GM23338 (cell line): ENCODE data around the gene CPLANE1. TPM values are rescaled to one million over a fixed set of nuclear protein-coding genes. Genes with fewer than 3 reads are reported as not detected.

Experiments used
- ATAC-seq: fragments of 200-7000 bp; cut with Tn5 transposase; 3 replicates; pipeline ENCODE4 v1.9.1; 2020
- DNase-seq: peaks from one replicate; pipeline ENCODE4 v3.0.0-alpha.2; 2015; ENCODE audit warnings: low spot score
- H2AFZ ChIP-seq: fragments of 200-600 bp; sonication (generic); 2 replicates; pipeline ENCODE4 v1.8.0; 2016; ENCODE audit warnings: antibody characterized with exemption, mild to moderate bottlenecking, moderate library complexity
- H3F3A ChIP-seq: fragments of 200-600 bp; sonication (generic); replicated peaks from 2 replicates; pipeline ENCODE4 v1.8.0; 2017; ENCODE audit warnings: antibody characterized with exemption, mixed run types, low read depth
- H3K27ac ChIP-seq: fragments of 200-600 bp; sonication (generic); 2 replicates; pipeline ENCODE4 v1.6.1; 2016; ENCODE audit warnings: low read depth
- H3K27me3 ChIP-seq: fragments of 200-600 bp; sonication (generic); 2 replicates; pipeline ENCODE4 v1.8.0; 2016; ENCODE audit warnings: mild to moderate bottlenecking, mixed run types, moderate library complexity; ENCODE audit not compliant: insufficient read depth
- H3K36me3 ChIP-seq: fragments of 200-600 bp; sonication (generic); 2 replicates; pipeline ENCODE4 v1.8.0; 2016; ENCODE audit warnings: mild to moderate bottlenecking; ENCODE audit not compliant: insufficient read depth
- H3K4me1 ChIP-seq: fragments of 200-600 bp; sonication (generic); 2 replicates; pipeline ENCODE4 v1.8.0; 2016; ENCODE audit warnings: mild to moderate bottlenecking, moderate library complexity; ENCODE audit not compliant: insufficient read depth
- H3K4me2 ChIP-seq: fragments of 200-600 bp; sonication (generic); 2 replicates; pipeline ENCODE4 v1.7.1; 2017; ENCODE audit warnings: mixed run types
- H3K4me3 ChIP-seq: fragments of 200-600 bp; sonication (generic); 2 replicates; pipeline ENCODE4 v1.6.1; 2016; ENCODE audit warnings: mixed run types
- H3K79me2 ChIP-seq: fragments of 200-600 bp; sonication (generic); replicated peaks from 2 replicates; pipeline ENCODE4 v1.8.0; 2017; ENCODE audit warnings: mild to moderate bottlenecking; ENCODE audit not compliant: insufficient read depth
- H3K9me2 ChIP-seq: fragments of 200-600 bp; sonication (generic); 2 replicates; pipeline ENCODE4 v1.8.0; 2017; ENCODE audit not compliant: insufficient read depth
- H4K20me1 ChIP-seq: fragments of 200-600 bp; sonication (generic); replicated peaks from 2 replicates; pipeline ENCODE4 v1.8.0; 2017; ENCODE audit warnings: mild to moderate bottlenecking; ENCODE audit not compliant: insufficient read depth
- H3K27ac Mint-ChIP-seq: 2 replicates; pipeline ENCODE4 v1.8.0; 2020; ENCODE audit warnings: inconsistent platforms, mild to moderate bottlenecking, moderate library complexity, mixed read lengths
- H3K27me3 Mint-ChIP-seq: 3 replicates; pipeline ENCODE4 v1.8.0; 2022; ENCODE audit warnings: low read depth, mild to moderate bottlenecking, moderate library complexity, mixed read lengths, inconsistent platforms; ENCODE audit not compliant: insufficient read depth, poor library complexity
- H3K36me3 Mint-ChIP-seq: 3 replicates; pipeline ENCODE4 v1.8.0; 2021; ENCODE audit warnings: low read depth, mild to moderate bottlenecking, inconsistent platforms, moderate library complexity, mixed read lengths
- H3K4me1 Mint-ChIP-seq: 3 replicates; pipeline ENCODE4 v1.8.0; 2020; ENCODE audit warnings: mild to moderate bottlenecking, inconsistent platforms, mixed read lengths
- H3K4me3 Mint-ChIP-seq: 3 replicates; pipeline ENCODE4 v1.8.0; 2021; ENCODE audit warnings: moderate library complexity, mild to moderate bottlenecking, inconsistent platforms, mixed read lengths
- H3K9me3 Mint-ChIP-seq: 3 replicates; pipeline ENCODE4 v1.8.0; 2020; ENCODE audit warnings: moderate library complexity, mild to moderate bottlenecking, inconsistent platforms, mixed read lengths
- CREB1 ChIP-seq: fragments of 250-450 bp; sonication (Bioruptor Pico); IDR thresholded peaks from 2 replicates; pipeline ENCODE4 v1.5.0; 2020; ENCODE audit warnings: low read depth, mild to moderate bottlenecking, moderate library complexity
- CTCF ChIP-seq, 2 experiments: fragments of 200-600 bp in 1 of 2; sonication (generic) in 1 of 2; conservative IDR thresholded peaks; 2 replicates each; pipeline versions ENCODE4 v1.5.1 to v1.6.1; 2016 to 2017; ENCODE audit warnings: antibody characterized with exemption in 2 of 2, low read depth in 2 of 2, mild to moderate bottlenecking in 2 of 2, moderate library complexity in 1 of 2
- EZH2 ChIP-seq: fragments of 200-600 bp; sonication (generic); IDR thresholded peaks from one replicate; pipeline ENCODE4 v1.8.0; 2017; ENCODE audit warnings: antibody characterized with exemption, mild to moderate bottlenecking, low read depth; ENCODE audit not compliant: unreplicated experiment
- EZH2phosphoT487 ChIP-seq: fragments of 200-600 bp; sonication (generic); IDR thresholded peaks from one replicate; pipeline ENCODE4 v1.8.1; 2018; ENCODE audit warnings: antibody characterized with exemption; ENCODE audit not compliant: unreplicated experiment
- JUNB ChIP-seq: IDR thresholded peaks from one replicate; pipeline ENCODE4 v1.6.1; 2016; ENCODE audit warnings: antibody characterized with exemption; ENCODE audit not compliant: unreplicated experiment
- NANOG ChIP-seq: IDR thresholded peaks from 2 replicates; pipeline ENCODE4 v1.6.1; 2016; ENCODE audit warnings: antibody characterized with exemption, borderline replicate concordance
- POLR2AphosphoS5 ChIP-seq: IDR thresholded peaks from 2 replicates; pipeline ENCODE4 v1.6.1; 2016; ENCODE audit warnings: antibody characterized with exemption, low read depth
- STAT1 ChIP-seq: IDR thresholded peaks from one replicate; pipeline ENCODE4 v1.6.1; 2016; ENCODE audit warnings: antibody characterized with exemption; ENCODE audit not compliant: unreplicated experiment
- ZNF114 ChIP-seq: fragments of 250-450 bp; sonication (Bioruptor Pico); IDR thresholded peaks from 2 replicates; pipeline ENCODE4 v1.5.0; 2020; ENCODE audit warnings: mild to moderate bottlenecking, moderate library complexity
- ZNF331 ChIP-seq: fragments of 250-450 bp; sonication (Bioruptor Pico); IDR thresholded peaks from 2 replicates; pipeline ENCODE4 v1.5.0; 2020; ENCODE audit warnings: low read depth, mild to moderate bottlenecking, moderate library complexity
- polyA plus RNA-seq: library from polyadenylated mRNA; unstranded; fragments of >200 nt; fragmentation: Nextera tagmentation; extraction: Ambion mirVana; gene quantifications from 2 replicates; pipeline ENCODE4 v1.2.1, GENCODE V29; 2016
- total RNA-seq: library from RNA; depleted of rRNA; stranded (reverse); fragments of >200 nt; shearing (Covaris generic); gene quantifications from 2 replicates; pipeline ENCODE4 v1.2.3, GENCODE V29; 2014
- TF ChIP-seq, protein P1 (sequence below): fragments of 250-450 bp; sonication (Bioruptor Pico); IDR thresholded peaks from 2 replicates; pipeline ENCODE4 v1.5.0; 2020; ENCODE audit warnings: mild to moderate bottlenecking, moderate library complexity
- TF ChIP-seq, protein P2 (sequence below): IDR thresholded peaks from 2 replicates; pipeline ENCODE4 v1.6.1; 2016; ENCODE audit warnings: antibody characterized with exemption
- TF ChIP-seq, protein P3 (sequence below): IDR thresholded peaks from one replicate; pipeline ENCODE4 v1.6.1; 2018; ENCODE audit warnings: antibody characterized with exemption; ENCODE audit not compliant: unreplicated experiment

Gene CPLANE1
- total and polyA plus RNA-seq, 2 experiments from 2014 or later: 5.1 to 8.3 TPM

DNA sequence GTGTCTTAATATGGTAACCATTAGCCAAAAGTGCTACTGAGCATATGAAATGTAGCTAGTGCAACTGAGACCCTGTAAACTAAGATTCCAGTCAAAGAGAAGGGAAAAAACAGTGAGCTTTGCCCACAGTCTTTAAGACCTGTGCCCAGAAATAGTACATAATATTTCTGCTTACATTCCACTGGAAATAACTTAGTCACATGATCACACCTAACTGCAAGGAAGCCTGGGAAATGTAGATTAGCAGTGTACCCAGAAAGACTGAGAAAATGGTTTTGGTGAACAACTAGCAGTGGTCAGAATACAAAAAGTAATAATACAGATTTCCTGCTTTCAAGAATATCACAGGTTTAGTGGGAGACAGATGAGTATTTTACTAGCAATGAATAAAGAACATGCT lies 2.5 kb upstream of the CPLANE1 start:
- Histone ChIP-seq H3K4me2 (no peak overlapping the region), H3K4me1 (peaks cover 8% of the 10 kb centered on the region), H3K36me3 (no peaks in the 10 kb centered on the region), H3K9me2 (no peaks in the 10 kb centered on the region), H3K27ac (no peak overlapping the region), H3K79me2 (no peaks in the 10 kb centered on the region), H3K4me3 (no peak overlapping the region), H4K20me1 (no peaks in the 10 kb centered on the region), H3K27me3 (no peaks in the 10 kb centered on the region), H2AFZ (0 out of 2 replicates have a peak overlapping the region, but pooled peaks have one; percentile 59), H3F3A (peaks cover 22% of the 10 kb centered on the region)
- DNase-seq (no peak), ATAC-seq (no peak)
- Mint-ChIP-seq H3K4me1 (no peaks in the 10 kb centered on the region; the same call in 1 of the 3 replicates), H3K36me3 (no peaks in the 10 kb centered on the region; the same call in 2 of the 3 replicates), H3K27me3 (peaks cover 8% of the 10 kb centered on the region), H3K27ac (no peak overlapping the region), H3K4me3 (no peak overlapping the region), H3K9me3 (no peaks in the 10 kb centered on the region; the same call in 1 of the 3 replicates)
- TF ChIP-seq NANOG (no peak), EZH2 (no peak), CTCF (conservative IDR thresholded peaks at IDR 0.05; ENCODE audit: low read depth in 2 of 2) (no peak), ZNF114 (CRISPR knock-in tag) (no peak), CREB1 (CRISPR knock-in tag) (no peak), ZNF331 (CRISPR knock-in tag) (no peak), EZH2phosphoT487 (no peak), POLR2AphosphoS5 (no peak), JUNB (no peak), STAT1 (no peak)
- TF ChIP-seq, protein P1, sequence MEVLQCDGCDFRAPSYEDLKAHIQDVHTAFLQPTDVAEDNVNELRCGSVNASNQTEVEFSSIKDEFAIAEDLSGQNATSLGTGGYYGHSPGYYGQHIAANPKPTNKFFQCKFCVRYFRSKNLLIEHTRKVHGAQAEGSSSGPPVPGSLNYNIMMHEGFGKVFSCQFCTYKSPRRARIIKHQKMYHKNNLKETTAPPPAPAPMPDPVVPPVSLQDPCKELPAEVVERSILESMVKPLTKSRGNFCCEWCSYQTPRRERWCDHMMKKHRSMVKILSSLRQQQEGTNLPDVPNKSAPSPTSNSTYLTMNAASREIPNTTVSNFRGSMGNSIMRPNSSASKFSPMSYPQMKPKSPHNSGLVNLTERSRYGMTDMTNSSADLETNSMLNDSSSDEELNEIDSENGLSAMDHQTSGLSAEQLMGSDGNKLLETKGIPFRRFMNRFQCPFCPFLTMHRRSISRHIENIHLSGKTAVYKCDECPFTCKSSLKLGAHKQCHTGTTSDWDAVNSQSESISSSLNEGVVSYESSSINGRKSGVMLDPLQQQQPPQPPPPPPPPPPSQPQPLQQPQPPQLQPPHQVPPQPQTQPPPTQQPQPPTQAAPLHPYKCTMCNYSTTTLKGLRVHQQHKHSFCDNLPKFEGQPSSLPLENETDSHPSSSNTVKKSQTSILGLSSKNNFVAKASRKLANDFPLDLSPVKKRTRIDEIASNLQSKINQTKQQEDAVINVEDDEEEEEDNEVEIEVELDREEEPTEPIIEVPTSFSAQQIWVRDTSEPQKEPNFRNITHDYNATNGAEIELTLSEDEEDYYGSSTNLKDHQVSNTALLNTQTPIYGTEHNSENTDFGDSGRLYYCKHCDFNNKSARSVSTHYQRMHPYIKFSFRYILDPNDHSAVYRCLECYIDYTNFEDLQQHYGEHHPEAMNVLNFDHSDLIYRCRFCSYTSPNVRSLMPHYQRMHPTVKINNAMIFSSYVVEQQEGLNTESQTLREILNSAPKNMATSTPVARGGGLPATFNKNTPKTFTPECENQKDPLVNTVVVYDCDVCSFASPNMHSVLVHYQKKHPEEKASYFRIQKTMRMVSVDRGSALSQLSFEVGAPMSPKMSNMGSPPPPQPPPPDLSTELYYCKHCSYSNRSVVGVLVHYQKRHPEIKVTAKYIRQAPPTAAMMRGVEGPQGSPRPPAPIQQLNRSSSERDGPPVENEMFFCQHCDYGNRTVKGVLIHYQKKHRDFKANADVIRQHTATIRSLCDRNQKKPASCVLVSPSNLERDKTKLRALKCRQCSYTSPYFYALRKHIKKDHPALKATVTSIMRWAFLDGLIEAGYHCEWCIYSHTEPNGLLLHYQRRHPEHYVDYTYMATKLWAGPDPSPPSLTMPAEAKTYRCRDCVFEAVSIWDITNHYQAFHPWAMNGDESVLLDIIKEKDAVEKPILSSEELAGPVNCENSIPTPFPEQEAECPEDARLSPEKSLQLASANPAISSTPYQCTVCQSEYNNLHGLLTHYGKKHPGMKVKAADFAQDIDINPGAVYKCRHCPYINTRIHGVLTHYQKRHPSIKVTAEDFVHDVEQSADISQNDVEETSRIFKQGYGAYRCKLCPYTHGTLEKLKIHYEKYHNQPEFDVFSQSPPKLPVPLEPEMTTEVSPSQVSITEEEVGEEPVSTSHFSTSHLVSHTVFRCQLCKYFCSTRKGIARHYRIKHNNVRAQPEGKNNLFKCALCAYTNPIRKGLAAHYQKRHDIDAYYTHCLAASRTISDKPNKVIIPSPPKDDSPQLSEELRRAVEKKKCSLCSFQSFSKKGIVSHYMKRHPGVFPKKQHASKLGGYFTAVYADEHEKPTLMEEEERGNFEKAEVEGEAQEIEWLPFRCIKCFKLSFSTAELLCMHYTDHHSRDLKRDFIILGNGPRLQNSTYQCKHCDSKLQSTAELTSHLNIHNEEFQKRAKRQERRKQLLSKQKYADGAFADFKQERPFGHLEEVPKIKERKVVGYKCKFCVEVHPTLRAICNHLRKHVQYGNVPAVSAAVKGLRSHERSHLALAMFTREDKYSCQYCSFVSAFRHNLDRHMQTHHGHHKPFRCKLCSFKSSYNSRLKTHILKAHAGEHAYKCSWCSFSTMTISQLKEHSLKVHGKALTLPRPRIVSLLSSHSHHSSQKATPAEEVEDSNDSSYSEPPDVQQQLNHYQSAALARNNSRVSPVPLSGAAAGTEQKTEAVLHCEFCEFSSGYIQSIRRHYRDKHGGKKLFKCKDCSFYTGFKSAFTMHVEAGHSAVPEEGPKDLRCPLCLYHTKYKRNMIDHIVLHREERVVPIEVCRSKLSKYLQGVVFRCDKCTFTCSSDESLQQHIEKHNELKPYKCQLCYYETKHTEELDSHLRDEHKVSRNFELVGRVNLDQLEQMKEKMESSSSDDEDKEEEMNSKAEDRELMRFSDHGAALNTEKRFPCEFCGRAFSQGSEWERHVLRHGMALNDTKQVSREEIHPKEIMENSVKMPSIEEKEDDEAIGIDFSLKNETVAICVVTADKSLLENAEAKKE (CRISPR knock-in tag): no peak
- TF ChIP-seq, protein P2, sequence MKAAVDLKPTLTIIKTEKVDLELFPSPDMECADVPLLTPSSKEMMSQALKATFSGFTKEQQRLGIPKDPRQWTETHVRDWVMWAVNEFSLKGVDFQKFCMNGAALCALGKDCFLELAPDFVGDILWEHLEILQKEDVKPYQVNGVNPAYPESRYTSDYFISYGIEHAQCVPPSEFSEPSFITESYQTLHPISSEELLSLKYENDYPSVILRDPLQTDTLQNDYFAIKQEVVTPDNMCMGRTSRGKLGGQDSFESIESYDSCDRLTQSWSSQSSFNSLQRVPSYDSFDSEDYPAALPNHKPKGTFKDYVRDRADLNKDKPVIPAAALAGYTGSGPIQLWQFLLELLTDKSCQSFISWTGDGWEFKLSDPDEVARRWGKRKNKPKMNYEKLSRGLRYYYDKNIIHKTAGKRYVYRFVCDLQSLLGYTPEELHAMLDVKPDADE: no peak
- TF ChIP-seq, protein P3, sequence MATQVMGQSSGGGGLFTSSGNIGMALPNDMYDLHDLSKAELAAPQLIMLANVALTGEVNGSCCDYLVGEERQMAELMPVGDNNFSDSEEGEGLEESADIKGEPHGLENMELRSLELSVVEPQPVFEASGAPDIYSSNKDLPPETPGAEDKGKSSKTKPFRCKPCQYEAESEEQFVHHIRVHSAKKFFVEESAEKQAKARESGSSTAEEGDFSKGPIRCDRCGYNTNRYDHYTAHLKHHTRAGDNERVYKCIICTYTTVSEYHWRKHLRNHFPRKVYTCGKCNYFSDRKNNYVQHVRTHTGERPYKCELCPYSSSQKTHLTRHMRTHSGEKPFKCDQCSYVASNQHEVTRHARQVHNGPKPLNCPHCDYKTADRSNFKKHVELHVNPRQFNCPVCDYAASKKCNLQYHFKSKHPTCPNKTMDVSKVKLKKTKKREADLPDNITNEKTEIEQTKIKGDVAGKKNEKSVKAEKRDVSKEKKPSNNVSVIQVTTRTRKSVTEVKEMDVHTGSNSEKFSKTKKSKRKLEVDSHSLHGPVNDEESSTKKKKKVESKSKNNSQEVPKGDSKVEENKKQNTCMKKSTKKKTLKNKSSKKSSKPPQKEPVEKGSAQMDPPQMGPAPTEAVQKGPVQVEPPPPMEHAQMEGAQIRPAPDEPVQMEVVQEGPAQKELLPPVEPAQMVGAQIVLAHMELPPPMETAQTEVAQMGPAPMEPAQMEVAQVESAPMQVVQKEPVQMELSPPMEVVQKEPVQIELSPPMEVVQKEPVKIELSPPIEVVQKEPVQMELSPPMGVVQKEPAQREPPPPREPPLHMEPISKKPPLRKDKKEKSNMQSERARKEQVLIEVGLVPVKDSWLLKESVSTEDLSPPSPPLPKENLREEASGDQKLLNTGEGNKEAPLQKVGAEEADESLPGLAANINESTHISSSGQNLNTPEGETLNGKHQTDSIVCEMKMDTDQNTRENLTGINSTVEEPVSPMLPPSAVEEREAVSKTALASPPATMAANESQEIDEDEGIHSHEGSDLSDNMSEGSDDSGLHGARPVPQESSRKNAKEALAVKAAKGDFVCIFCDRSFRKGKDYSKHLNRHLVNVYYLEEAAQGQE: no peak
